Skeletal muscle tissue (tissue), 4 donors: ENCODE data around the gene RGP1. TPM values are rescaled to one million over a fixed set of nuclear protein-coding genes. Genes with fewer than 3 reads are reported as not detected.

Experiments
- H3K27ac ChIP-seq: one replicate; pipeline ENCODE4 v1.7.0; 2013; ENCODE audit warnings: mild to moderate bottlenecking, low read depth, low read length, inconsistent platforms
- H3K27me3 ChIP-seq, 3 donors: one replicate each; pipeline ENCODE4 v1.7.0; 2013; ENCODE audit warnings: low read length in 3 of 3; ENCODE audit not compliant: control insufficient read depth in 3 of 3, insufficient read depth in 3 of 3
- H3K36me3 ChIP-seq, 3 donors: one replicate each; pipeline ENCODE4 v1.7.0; 2013; ENCODE audit warnings: low read length in 3 of 3; ENCODE audit not compliant: control insufficient read depth in 3 of 3, insufficient read depth in 3 of 3
- H3K4me1 ChIP-seq, 3 donors: one replicate each; pipeline ENCODE4 v1.7.0; 2013; ENCODE audit warnings: low read length in 3 of 3, mild to moderate bottlenecking in 3 of 3; ENCODE audit not compliant: control insufficient read depth in 3 of 3, insufficient read depth in 3 of 3
- H3K4me3 ChIP-seq, 3 donors: one replicate each; pipeline ENCODE4 v1.7.0; 2013; ENCODE audit warnings: low read length in 3 of 3
- H3K9ac ChIP-seq, 3 donors: one replicate each; pipeline ENCODE4 v1.7.0; 2013; ENCODE audit warnings: low read length in 3 of 3, mild to moderate bottlenecking in 3 of 3, moderate library complexity in 2 of 3, low read depth in 1 of 3
- H3K9me3 ChIP-seq, 3 donors: one replicate each; pipeline ENCODE4 v1.7.0; 2013; ENCODE audit warnings: low read length in 3 of 3; ENCODE audit not compliant: control insufficient read depth in 3 of 3
- total RNA-seq: library from RNA; depleted of rRNA; stranded (reverse); fragments of >200 nt; gene quantifications from one replicate; pipeline ENCODE4 v1.2.3, GENCODE V29; 2014
- donor health status: Osteomylitis.

The RGP1 gene
- total RNA-seq, 1 donor from 2014 or later = 7.8 TPM

DNA sequence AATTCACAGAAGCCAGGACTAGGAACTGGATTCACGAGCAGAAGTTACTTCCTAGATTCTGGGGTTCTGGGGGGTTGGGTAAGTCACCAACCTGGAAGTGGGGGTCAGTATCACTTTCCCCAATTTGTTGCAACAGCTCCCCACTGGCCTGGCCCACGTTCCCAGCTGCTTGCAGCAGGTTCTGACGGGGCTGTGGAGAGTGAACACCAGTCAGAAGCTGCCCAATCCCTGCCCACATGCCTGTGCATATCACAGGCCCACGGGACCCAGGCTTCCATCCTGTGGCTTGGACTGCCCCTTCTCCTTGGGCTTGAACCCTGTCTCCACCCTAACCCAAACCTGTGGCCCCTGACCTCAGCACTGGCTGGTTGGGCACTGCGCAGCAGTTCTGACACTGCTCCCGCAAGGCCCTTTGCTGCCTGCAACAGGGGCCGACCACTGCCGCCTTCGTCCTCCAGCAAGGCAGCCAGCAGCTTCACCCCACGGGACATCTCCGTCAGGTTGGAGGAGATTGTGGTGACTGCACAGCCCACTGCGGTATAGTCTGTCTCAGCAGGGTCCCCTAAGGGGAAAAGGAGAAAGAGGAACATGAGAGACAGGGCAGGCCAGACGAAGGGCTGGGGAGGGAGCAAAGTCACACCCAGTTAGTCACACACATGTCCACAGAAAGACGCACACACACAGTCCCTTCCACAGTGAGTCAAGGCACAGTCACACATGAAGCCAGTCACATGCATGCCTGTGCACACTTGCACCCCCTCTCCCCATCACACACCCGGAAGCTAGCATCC lies 30.2 kb upstream of the RGP1 start:
- no peak overlapping the region for H3K27ac ChIP-seq
- no peak overlapping the region for H3K4me3 ChIP-seq
- no peaks in the 10 kb centered on the region for H3K9me3 ChIP-seq
- H3K4me1 ChIP-seq = no peaks in the 10 kb centered on the region
- H3K27me3 ChIP-seq = no peaks in the 10 kb centered on the region
- H3K36me3 ChIP-seq = peaks cover 93 to 96% (median 96%) of the 10 kb centered on the region in 3 donors
- peak overlapping the region in 1 of 3 donors; percentile 11 for H3K9ac ChIP-seq

DNA sequence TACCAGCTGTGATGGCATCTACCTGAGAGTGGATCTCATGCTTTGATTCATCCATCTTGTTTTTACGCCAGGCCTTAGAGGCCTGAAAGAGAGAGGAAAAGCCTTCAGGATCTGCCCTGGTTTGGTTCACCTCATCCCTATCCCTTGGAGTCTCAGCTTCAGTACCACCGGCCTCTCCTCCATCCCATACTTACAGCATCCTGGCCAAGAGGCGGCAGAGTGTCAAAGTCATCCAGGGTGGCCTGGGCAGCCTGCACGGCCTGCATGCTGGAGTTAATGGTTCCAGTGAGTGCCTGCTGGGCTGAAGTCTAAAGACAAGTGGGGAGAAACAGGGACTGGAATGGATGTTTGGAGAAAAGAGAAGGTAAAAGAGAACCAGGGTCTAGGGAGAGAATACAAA lies 29.5 kb upstream of the RGP1 start:
- Histone ChIP-seq H3K4me1 (no peaks in the 10 kb centered on the region), H3K4me3 (no peak overlapping the region), H3K27me3 (no peaks in the 10 kb centered on the region), H3K36me3 (peaks cover 93 to 96% (median 96%) of the 10 kb centered on the region in 3 donors), H3K9ac (peak overlapping the region in 1 of 3 donors; percentile 11), H3K27ac (no peak overlapping the region), H3K9me3 (no peaks in the 10 kb centered on the region)

DNA sequence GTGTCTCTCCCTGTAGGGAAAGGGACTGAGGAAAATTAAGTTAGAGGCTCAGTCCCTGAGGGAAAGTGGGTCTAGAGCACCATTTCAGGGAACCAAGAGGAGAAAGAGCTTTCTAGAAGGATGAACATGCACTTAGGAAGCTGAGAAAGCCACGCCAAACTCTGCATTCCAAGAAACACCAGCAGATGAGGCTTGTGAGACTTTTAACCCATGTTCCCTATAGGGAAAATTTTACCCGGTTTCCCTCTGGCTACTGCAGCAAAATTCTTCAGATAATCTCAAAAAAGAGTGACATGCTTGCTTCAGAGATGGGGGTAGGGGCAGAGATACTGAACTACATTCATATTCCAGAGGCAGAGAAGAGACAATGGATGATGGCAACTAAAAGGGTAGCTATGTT lies 25.7 kb upstream of the RGP1 start:
- Histone ChIP-seq H3K27ac (no peak overlapping the region), H3K9ac (no peak overlapping the region), H3K36me3 (peaks cover 69 to 71% (median 70%) of the 10 kb centered on the region in 3 donors), H3K4me1 (peaks cover 17 to 20% (median 17%) of the 10 kb centered on the region in 3 donors), H3K4me3 (no peak overlapping the region), H3K9me3 (no peaks in the 10 kb centered on the region), H3K27me3 (no peaks in the 10 kb centered on the region)

DNA sequence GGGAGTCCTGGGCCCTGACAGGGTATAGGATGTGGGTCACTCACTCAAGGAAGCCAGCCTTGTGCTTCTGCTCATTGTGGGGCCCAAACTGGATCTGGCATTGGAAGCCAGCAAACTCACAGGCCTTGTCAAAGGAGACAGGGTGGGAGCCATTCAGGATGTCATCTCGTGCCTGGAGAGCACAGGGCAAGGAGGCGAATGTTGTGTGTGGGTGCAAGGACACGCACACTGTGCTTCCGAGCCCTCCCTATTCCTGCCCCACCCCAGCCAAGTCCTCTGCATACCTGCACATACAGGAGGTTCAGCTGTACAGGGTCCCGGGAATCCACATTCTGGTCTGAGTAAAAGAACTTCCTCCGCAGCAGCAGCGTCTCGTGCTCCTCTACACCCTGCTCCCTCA lies 25.2 kb upstream of the RGP1 start:
- H3K9me3 ChIP-seq = no peaks in the 10 kb centered on the region
- no peak overlapping the region for H3K27ac ChIP-seq
- no peaks in the 10 kb centered on the region for H3K27me3 ChIP-seq
- peaks cover 22 to 24% (median 22%) of the 10 kb centered on the region in 3 donors for H3K4me1 ChIP-seq
- no peak overlapping the region for H3K4me3 ChIP-seq
- H3K9ac ChIP-seq = no peak overlapping the region
- H3K36me3 ChIP-seq = peaks cover 64 to 66% (median 65%) of the 10 kb centered on the region in 3 donors

DNA sequence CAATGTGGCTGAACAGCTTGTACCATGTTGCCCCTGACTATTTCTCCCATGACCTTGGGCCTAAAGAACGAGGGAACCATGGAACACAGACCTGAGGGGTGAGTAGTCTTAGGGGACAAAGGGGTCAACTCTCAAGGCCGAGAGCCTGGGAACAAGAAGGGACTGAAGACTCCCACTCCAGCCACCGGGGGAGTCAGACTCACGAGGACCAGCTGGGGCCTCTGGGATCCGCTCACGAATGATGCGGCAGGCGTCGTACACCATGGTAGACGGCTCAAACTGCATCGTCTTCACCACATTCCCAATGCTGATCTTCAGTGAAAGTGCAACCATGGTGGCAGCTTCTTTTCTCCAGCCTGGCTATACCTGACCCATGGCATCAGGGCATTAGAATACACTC lies 23.7 kb upstream of the RGP1 start:
- Histone ChIP-seq H3K4me3 (no peak overlapping the region), H3K4me1 (peaks cover 37 to 39% (median 37%) of the 10 kb centered on the region in 3 donors), H3K27me3 (no peaks in the 10 kb centered on the region), H3K9ac (no peak overlapping the region), H3K27ac (no peak overlapping the region), H3K9me3 (no peaks in the 10 kb centered on the region), H3K36me3 (peaks cover 50 to 56% (median 51%) of the 10 kb centered on the region in 3 donors)

DNA sequence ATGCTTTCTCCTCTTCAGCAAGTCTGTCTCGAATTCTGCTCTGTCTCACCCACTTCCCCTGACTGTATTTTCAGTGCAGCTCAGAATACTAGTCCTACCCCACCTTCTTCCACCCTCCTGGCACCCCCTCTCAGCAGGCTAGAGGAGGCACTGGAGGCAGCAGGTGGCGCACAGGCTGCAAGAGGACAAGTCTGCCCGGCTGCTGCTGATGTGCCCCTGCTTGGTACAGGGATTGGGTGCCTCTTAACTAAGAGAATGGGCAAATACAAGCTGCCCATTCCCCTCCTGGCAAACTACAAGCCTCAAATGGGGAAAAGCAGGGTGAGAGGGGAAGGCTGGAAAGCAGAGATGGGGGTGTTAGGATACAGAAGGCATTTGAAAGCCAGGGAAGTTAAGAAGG lies 22.2 kb upstream of the RGP1 start:
- Histone ChIP-seq H3K27ac (peak overlapping the region; percentile 95), H3K36me3 (peaks cover 36 to 40% (median 36%) of the 10 kb centered on the region in 3 donors), H3K27me3 (no peaks in the 10 kb centered on the region), H3K4me3 (no peak overlapping the region), H3K4me1 (peaks cover 48% of the 10 kb centered on the region in 3 donors), H3K9ac (peak overlapping the region in 1 of 3 donors; percentile 69), H3K9me3 (no peaks in the 10 kb centered on the region)

DNA sequence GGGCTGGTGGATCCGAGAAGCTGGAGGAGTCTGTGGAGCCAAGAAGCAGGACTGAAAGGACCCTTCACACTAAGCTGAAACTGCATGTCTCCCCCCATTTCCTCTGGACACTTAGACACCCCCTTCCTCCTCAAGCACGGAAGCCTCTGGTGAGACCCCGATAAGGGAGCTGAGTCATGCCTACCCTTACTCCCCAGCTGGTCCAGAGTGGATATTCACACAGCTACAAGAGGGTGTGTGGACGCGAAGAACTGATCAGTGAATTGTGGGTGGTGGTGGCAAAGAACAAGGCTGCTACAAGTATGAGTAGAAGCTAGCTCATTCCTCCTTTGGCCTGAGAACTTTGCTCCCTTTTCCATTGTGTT lies 21.4 kb upstream of the RGP1 start:
- Histone ChIP-seq H3K27ac (peak overlapping the region; percentile 95), H3K9ac (peak overlapping the region; percentile 36 to 69 (median 53)), H3K27me3 (no peaks in the 10 kb centered on the region), H3K36me3 (peaks cover 28 to 33% (median 29%) of the 10 kb centered on the region in 3 donors), H3K9me3 (no peaks in the 10 kb centered on the region), H3K4me1 (peaks cover 48 to 49% (median 49%) of the 10 kb centered on the region in 3 donors), H3K4me3 (peak overlapping the region; percentile 24 to 64 (median 58))

DNA sequence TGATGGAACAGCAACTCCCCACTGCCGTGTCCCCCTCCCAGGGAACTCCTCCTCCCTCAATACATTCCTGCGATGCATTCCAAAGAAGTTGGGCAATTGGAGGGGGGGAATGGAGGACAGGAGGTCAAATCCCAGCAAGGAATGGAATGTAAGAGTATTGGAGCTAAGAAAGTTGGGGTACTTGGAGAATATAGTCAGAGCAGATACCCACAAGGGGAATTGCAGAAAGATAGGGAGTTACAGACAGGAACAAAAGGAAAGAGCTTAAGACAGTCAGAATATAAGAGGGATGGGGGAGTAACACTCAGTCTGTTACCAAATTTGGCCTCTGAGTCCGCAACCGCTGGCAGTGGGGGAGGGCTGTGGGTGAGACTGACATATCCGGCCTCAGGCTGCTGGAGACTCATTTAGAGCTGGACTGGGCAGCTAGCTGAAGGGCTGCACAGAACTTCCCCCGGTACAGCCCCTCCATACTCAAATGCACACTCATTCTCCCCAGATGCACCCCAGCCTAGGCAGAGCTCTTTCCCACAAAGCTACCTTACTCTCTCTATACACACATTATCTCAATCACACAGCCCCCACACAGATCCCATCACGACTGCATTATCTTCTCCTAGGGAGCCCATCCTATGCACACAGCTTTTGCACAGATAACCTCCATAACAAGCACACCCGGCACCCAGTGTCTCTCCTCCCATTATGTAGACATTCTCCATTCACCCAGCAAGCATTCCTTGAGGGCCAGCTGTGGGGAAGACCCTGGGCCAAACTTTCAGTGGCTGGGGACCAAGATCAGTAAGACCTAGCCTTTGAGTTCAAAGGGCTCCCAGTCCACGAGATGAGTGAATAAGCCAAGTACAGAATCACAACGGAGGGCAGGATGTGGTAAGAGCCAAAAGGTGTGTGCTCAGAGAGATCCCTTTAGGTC lies 20.8 kb upstream of the RGP1 start:
- Histone ChIP-seq H3K4me3 (peak overlapping the region; percentile 24 to 64 (median 58)), H3K9me3 (no peaks in the 10 kb centered on the region), H3K27ac (peak overlapping the region; percentile 95), H3K36me3 (peaks cover 23 to 29% (median 25%) of the 10 kb centered on the region in 3 donors), H3K4me1 (peaks cover 54 to 56% (median 56%) of the 10 kb centered on the region in 3 donors), H3K27me3 (no peaks in the 10 kb centered on the region), H3K9ac (peak overlapping the region; percentile 36 to 69 (median 53))

DNA sequence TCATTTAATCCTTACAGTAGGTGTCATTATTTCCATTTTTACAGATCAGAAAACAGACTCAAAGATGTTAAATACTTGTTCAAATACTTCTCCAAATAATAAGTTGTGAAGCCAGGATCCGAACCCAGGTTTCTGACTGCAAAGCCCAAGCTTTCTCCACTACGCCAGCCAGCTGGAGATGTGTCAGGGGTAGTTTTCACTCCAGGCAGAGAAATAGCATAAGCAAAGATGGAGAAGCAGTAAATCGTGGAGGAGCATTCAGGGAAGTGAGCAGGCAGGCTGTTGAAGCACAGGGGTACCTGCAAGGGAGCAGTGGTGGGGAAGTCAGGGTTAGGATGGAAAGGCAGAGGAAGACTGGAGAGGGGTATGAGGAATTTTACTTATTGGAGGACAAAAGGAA lies 20.0 kb upstream of the RGP1 start:
- Histone ChIP-seq H3K4me1 (peaks cover 56 to 63% (median 57%) of the 10 kb centered on the region in 3 donors), H3K36me3 (peaks cover 16 to 21% (median 18%) of the 10 kb centered on the region in 3 donors), H3K27ac (peak overlapping the region; percentile 95), H3K9ac (peak overlapping the region; percentile 17 to 51 (median 36)), H3K9me3 (no peaks in the 10 kb centered on the region), H3K27me3 (no peaks in the 10 kb centered on the region), H3K4me3 (peak overlapping the region in 2 of 3 donors; percentile 59 to 95)
